Activated CD4-positive, alpha-beta T cell treated with anti-CD3 and anti-CD28 coated beads, Interleukin-2, amount 10 ng/mL, durations not matched to agents 7 days and 5 days (primary cell): ENCODE measurements around the gene ATG13. TPM values are rescaled to one million over a fixed set of nuclear protein-coding genes. Genes with fewer than 3 reads are reported as not detected.
"Not testable (repeated sequence)": the region's sequence is repeated elsewhere in the genome, so short reads cannot be mapped to it uniquely, and the experiment has no call there.

ENCODE experiments used
- CTCF ChIA-PET: fragments of 350-600 bp; sonication (Branson Sonifier 250); formaldehyde crosslinking; loops from one replicate; lab custom pipeline; 2021; ENCODE audit warnings: antibody characterized with exemption; lab: Charles Lee
- POLR2A ChIA-PET: fragments of 350-600 bp; sonication (Branson Sonifier 250); formaldehyde crosslinking; loops from one replicate; lab custom pipeline; 2021; ENCODE audit warnings: antibody characterized with exemption; lab: Charles Lee
- DNase-seq: peaks from one replicate; pipeline ENCODE4 v3.0.0-alpha.2; 2020
- H3K27ac Mint-ChIP-seq: one replicate; pipeline ENCODE4 v1.8.0; 2021; ENCODE audit warnings: mild to moderate bottlenecking, moderate library complexity, mixed read lengths
- H3K27me3 Mint-ChIP-seq: one replicate; pipeline ENCODE4 v1.8.0; 2021; ENCODE audit warnings: mixed read lengths
- H3K36me3 Mint-ChIP-seq: one replicate; pipeline ENCODE4 v1.8.0; 2021; ENCODE audit warnings: low read depth, mixed read lengths
- H3K4me1 Mint-ChIP-seq: one replicate; pipeline ENCODE4 v1.8.0; 2021; ENCODE audit warnings: mixed read lengths
- H3K4me3 Mint-ChIP-seq: one replicate; pipeline ENCODE4 v1.8.0; 2021; ENCODE audit warnings: mild to moderate bottlenecking, moderate library complexity, mixed read lengths
- H3K9me3 Mint-ChIP-seq: one replicate; pipeline ENCODE4 v1.8.0; 2021; ENCODE audit warnings: mixed read lengths
- total RNA-seq, 2 experiments: library from RNA; stranded (reverse); gene quantifications; one replicate each; pipeline ENCODE4 v1.2.3, GENCODE V29; 2021

Gene ATG13
- total RNA-seq, 2 experiments from 2014 or later = 56.8 to 62.1 TPM

- DNase-seq = no peak
- ChIA-PET CTCF (interaction anchor here (0.6 to 1.9 kb wide), 3 partner anchors 10 to 14 kb away, joined by 3 to 6 read pairs (median 5); no protein-coding TSS in a partner anchor), POLR2A (interaction anchor here (0.7 kb wide), 1 partner anchor 50 kb away, joined by 3 read pairs; no protein-coding TSS in a partner anchor)
- Mint-ChIP-seq H3K4me1 (peaks cover under 1% of the 10 kb centered on the region), H3K27ac (no peak overlapping the region), H3K9me3 (no peaks in the 10 kb centered on the region), H3K4me3 (no peak overlapping the region), H3K36me3 (no peaks in the 10 kb centered on the region), H3K27me3 (no peaks in the 10 kb centered on the region)
These were observed 95.7 kb downstream of the ATG13 start for GRCh38 chr11:46712874-46713576.

GRCh38 chr11:46717825-46718154, 100.4 kb downstream of the ATG13 start:
- H3K4me3 Mint-ChIP-seq, H3K27ac Mint-ChIP-seq, H3K4me1 Mint-ChIP-seq, H3K27me3 Mint-ChIP-seq, POLR2A ChIA-PET, DNase-seq, H3K36me3 Mint-ChIP-seq, H3K9me3 Mint-ChIP-seq: not testable (repeated sequence)
- CTCF ChIA-PET = interaction anchor here (0.6 to 0.7 kb wide), 3 partner anchors 184 to 1045 kb away, joined by 3 to 5 read pairs (median 3); no protein-coding TSS in a partner anchor

- Mint-ChIP-seq H3K4me3 (no peak overlapping the region), H3K9me3 (no peaks in the 10 kb centered on the region), H3K27ac (peak overlapping the region; percentile 66), H3K4me1 (peaks cover 8% of the 10 kb centered on the region), H3K27me3 (no peaks in the 10 kb centered on the region), H3K36me3 (no peaks in the 10 kb centered on the region)
- ChIA-PET CTCF (interaction anchor here (0.5 to 2.0 kb wide), 5 partner anchors 9 to 1045 kb away, joined by 3 to 5 read pairs (median 4); no protein-coding TSS in a partner anchor), POLR2A (no interaction called here)
- DNase-seq = no peak
These were observed 101.0 kb downstream of the ATG13 start for GRCh38 chr11:46718155-46719019.

- H3K4me3 Mint-ChIP-seq = no peak within 1 kb of the TSS
- H3K36me3 Mint-ChIP-seq = no peaks in the 10 kb centered on the region
- POLR2A ChIA-PET = no interaction called here
- peak within 1 kb of the TSS; percentile 66 for H3K27ac Mint-ChIP-seq
- no peak for DNase-seq
- CTCF ChIA-PET = interaction anchor here (2.0 kb wide), 1 partner anchor 10 kb away, joined by 4 read pairs; no protein-coding TSS in a partner anchor
- H3K9me3 Mint-ChIP-seq = no peaks in the 10 kb centered on the region
- no peaks in the 10 kb centered on the region for H3K27me3 Mint-ChIP-seq
- peaks cover 8% of the 10 kb centered on the region for H3K4me1 Mint-ChIP-seq
These were observed 101.7 kb downstream of the ATG13 start, which contains the start of gene F2 for GRCh38 chr11:46719048-46719542. F2 (plus strand) TSS chr11:46719213; CDS start chr11:46719236, 23 bp downstream.

- H3K4me1 Mint-ChIP-seq = peaks cover 8% of the 10 kb centered on the region
- no peak for DNase-seq
- no peaks in the 10 kb centered on the region for H3K27me3 Mint-ChIP-seq
- ChIA-PET CTCF (interaction anchor here (2.0 kb wide), 1 partner anchor 10 kb away, joined by 4 read pairs; no protein-coding TSS in a partner anchor), POLR2A (no interaction called here)
- no peak overlapping the region for H3K4me3 Mint-ChIP-seq
- H3K9me3 Mint-ChIP-seq = no peaks in the 10 kb centered on the region
- H3K27ac Mint-ChIP-seq = no peak overlapping the region
- no peaks in the 10 kb centered on the region for H3K36me3 Mint-ChIP-seq
These were observed 102.3 kb downstream of the ATG13 start for GRCh38 chr11:46719543-46720218.

GRCh38 chr11:46721286-46721685, 103.9 kb downstream of the ATG13 start:
- no peaks in the 10 kb centered on the region for H3K36me3 Mint-ChIP-seq
- H3K27me3 Mint-ChIP-seq = no peaks in the 10 kb centered on the region
- no peaks in the 10 kb centered on the region for H3K9me3 Mint-ChIP-seq
- DNase-seq = no peak
- CTCF ChIA-PET = no interaction called here
- POLR2A ChIA-PET = no interaction called here
- H3K4me3 Mint-ChIP-seq = no peak overlapping the region
- H3K4me1 Mint-ChIP-seq = peaks cover 8% of the 10 kb centered on the region
- H3K27ac Mint-ChIP-seq = peak overlapping the region; percentile 73

GRCh38 chr11:46722566-46723358, 105.4 kb downstream of the ATG13 start:
- no peak for DNase-seq
- POLR2A ChIA-PET = no interaction called here
- peaks cover 8% of the 10 kb centered on the region for H3K4me1 Mint-ChIP-seq
- H3K27ac Mint-ChIP-seq = no peak overlapping the region
- H3K36me3 Mint-ChIP-seq = no peaks in the 10 kb centered on the region
- H3K27me3 Mint-ChIP-seq = no peaks in the 10 kb centered on the region
- CTCF ChIA-PET = interaction anchor here (1.1 to 1.5 kb wide), 2 partner anchors 11 to 13 kb away, joined by 3 to 5 read pairs; no protein-coding TSS in a partner anchor
- no peak overlapping the region for H3K4me3 Mint-ChIP-seq
- H3K9me3 Mint-ChIP-seq = no peaks in the 10 kb centered on the region

- no peaks in the 10 kb centered on the region for H3K27me3 Mint-ChIP-seq
- peaks cover 4% of the 10 kb centered on the region for H3K4me1 Mint-ChIP-seq
- no peaks in the 10 kb centered on the region for H3K36me3 Mint-ChIP-seq
- H3K9me3 Mint-ChIP-seq = no peaks in the 10 kb centered on the region
- H3K4me3 Mint-ChIP-seq = no peak overlapping the region
- ChIA-PET CTCF (interaction anchor here (1.1 to 1.5 kb wide), 2 partner anchors 11 to 13 kb away, joined by 3 to 5 read pairs; no protein-coding TSS in a partner anchor), POLR2A (no interaction called here)
- DNase-seq = no peak
- H3K27ac Mint-ChIP-seq = no peak overlapping the region
These were observed 106.0 kb downstream of the ATG13 start for GRCh38 chr11:46723359-46723680.

GRCh38 chr11:46724088-46724487, 106.7 kb downstream of the ATG13 start:
- Mint-ChIP-seq H3K27me3 (no peaks in the 10 kb centered on the region), H3K9me3 (no peaks in the 10 kb centered on the region), H3K36me3 (no peaks in the 10 kb centered on the region), H3K27ac (no peak overlapping the region), H3K4me3 (no peak overlapping the region), H3K4me1 (no peaks in the 10 kb centered on the region)
- no peak for DNase-seq
- POLR2A ChIA-PET = no interaction called here
- CTCF ChIA-PET = interaction anchor here (1.5 kb wide), 1 partner anchor 12 kb away, joined by 5 read pairs; no protein-coding TSS in a partner anchor
